Measurements from ENCODE around the gene GALNT2.
A peak's percentile ranks its signal among the peaks of the same experiment; 100 is the strongest.

The GALNT2 gene

DNA sequence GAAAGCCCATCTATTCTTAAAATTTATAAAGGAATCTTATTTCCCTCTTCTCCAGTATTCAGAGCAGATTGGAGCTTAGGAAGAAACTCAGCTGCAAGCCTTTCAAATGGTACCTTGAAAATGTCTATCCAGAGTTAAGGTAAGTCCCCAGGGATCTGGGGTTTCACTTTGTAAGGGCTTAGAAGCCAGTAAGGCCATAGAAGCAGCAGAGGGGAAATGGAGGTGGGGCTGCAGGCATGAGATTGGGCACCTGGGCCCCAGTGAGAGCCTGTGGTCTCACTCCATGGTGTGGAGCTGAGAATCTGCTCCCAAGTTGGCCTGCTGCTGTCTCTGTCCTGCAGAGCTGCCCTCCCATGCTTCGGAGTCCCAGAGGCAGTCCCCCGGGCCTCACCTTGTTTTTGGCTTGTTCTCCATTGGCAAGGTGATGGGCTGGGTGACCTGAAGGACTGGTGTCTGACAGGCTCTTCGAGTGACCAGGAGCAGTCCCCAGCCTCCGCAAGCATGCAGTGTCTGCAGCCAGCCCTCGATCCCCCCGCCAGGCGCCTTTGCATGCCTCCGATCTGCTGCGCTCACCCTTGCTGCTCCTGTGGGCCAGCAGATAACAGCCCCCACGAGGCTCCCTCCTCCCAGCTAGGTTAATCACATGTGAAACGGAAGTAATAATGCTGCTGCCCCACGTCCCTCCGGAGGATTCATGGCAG, 196.0 kb downstream of the GALNT2 start:
- Histone ChIP-seq H3K4me3 (ENCODE audit: low read depth in 1 of 2, low read length in 2 of 2) (no peak overlapping the region), H3K4me1 (ENCODE audit: control insufficient read depth in 1 of 2, insufficient read depth in 2 of 2, low read length in 2 of 2) (no peaks in the 10 kb centered on the region), H3K36me3 (ENCODE audit: control insufficient read depth in 1 of 2, insufficient read depth in 2 of 2, low read length in 2 of 2) (peaks cover 37 to 62% of the 10 kb centered on the region in 2 donors), H3K27me3 (ENCODE audit: low read depth, low read length) (no peaks in the 10 kb centered on the region), H3K27ac (ENCODE audit: low read length) (no peak overlapping the region), H3K9me3 (ENCODE audit: control insufficient read depth in 1 of 2, low read length in 2 of 2) (no peaks in the 10 kb centered on the region)

GRCh38 chr1:230263568-230264195, 196.6 kb downstream of the GALNT2 start:
- Histone ChIP-seq H3K36me3 (ENCODE audit: control insufficient read depth in 1 of 2, insufficient read depth in 2 of 2, low read length in 2 of 2) (peaks cover 36 to 61% of the 10 kb centered on the region in 2 donors), H3K4me1 (ENCODE audit: control insufficient read depth in 1 of 2, insufficient read depth in 2 of 2, low read length in 2 of 2) (peaks cover 0 to 5% of the 10 kb centered on the region in 2 donors), H3K27ac (ENCODE audit: low read length) (no peak overlapping the region), H3K4me3 (ENCODE audit: low read depth in 1 of 2, low read length in 2 of 2) (no peak overlapping the region), H3K27me3 (ENCODE audit: low read depth, low read length) (no peaks in the 10 kb centered on the region), H3K9me3 (ENCODE audit: control insufficient read depth in 1 of 2, low read length in 2 of 2) (no peaks in the 10 kb centered on the region)

GRCh38 chr1:230264342-230264741, 197.3 kb downstream of the GALNT2 start:
- no peak overlapping the region for H3K27ac ChIP-seq (ENCODE audit: low read length)
- peaks cover 30 to 60% of the 10 kb centered on the region in 2 donors for H3K36me3 ChIP-seq (ENCODE audit: control insufficient read depth in 1 of 2, insufficient read depth in 2 of 2, low read length in 2 of 2)

GRCh38 chr1:230265200-230266115, 198.4 kb downstream of the GALNT2 start:
- Histone ChIP-seq H3K9me3 (ENCODE audit: control insufficient read depth in 1 of 2, low read length in 2 of 2) (no peaks in the 10 kb centered on the region), H3K36me3 (ENCODE audit: control insufficient read depth in 1 of 2, insufficient read depth in 2 of 2, low read length in 2 of 2) (peaks cover 30 to 56% of the 10 kb centered on the region in 2 donors), H3K4me3 (ENCODE audit: low read depth in 1 of 2, low read length in 2 of 2) (no peak overlapping the region), H3K27me3 (ENCODE audit: low read depth, low read length) (no peaks in the 10 kb centered on the region), H3K4me1 (ENCODE audit: control insufficient read depth in 1 of 2, insufficient read depth in 2 of 2, low read length in 2 of 2) (peaks cover 4 to 11% of the 10 kb centered on the region in 2 donors), H3K27ac (ENCODE audit: low read length) (no peak overlapping the region)

More at GRCh38 chr1:230264342-230264741, 197.3 kb downstream of the GALNT2 start:
- Histone ChIP-seq H3K27me3 (ENCODE audit: low read depth, low read length) (no peaks in the 10 kb centered on the region), H3K4me1 (ENCODE audit: control insufficient read depth in 1 of 2, insufficient read depth in 2 of 2, low read length in 2 of 2) (peaks cover 0 to 7% of the 10 kb centered on the region in 2 donors), H3K9me3 (ENCODE audit: control insufficient read depth in 1 of 2, low read length in 2 of 2) (no peaks in the 10 kb centered on the region), H3K4me3 (ENCODE audit: low read depth in 1 of 2, low read length in 2 of 2) (no peak overlapping the region)

GRCh38 chr1:230266456-230266855, 199.4 kb downstream of the GALNT2 start:
- H3K4me3 ChIP-seq (ENCODE audit: low read depth in 1 of 2, low read length in 2 of 2) = no peak overlapping the region
- no peaks in the 10 kb centered on the region for H3K9me3 ChIP-seq (ENCODE audit: control insufficient read depth in 1 of 2, low read length in 2 of 2)
- no peaks in the 10 kb centered on the region for H3K27me3 ChIP-seq (ENCODE audit: low read depth, low read length)
- H3K36me3 ChIP-seq (ENCODE audit: control insufficient read depth in 1 of 2, insufficient read depth in 2 of 2, low read length in 2 of 2) = peaks cover 30 to 62% of the 10 kb centered on the region in 2 donors
- H3K27ac ChIP-seq (ENCODE audit: low read length) = no peak overlapping the region
- peaks cover 8 to 18% of the 10 kb centered on the region in 2 donors for H3K4me1 ChIP-seq (ENCODE audit: control insufficient read depth in 1 of 2, insufficient read depth in 2 of 2, low read length in 2 of 2)

GRCh38 chr1:230267338-230268065, 200.5 kb downstream of the GALNT2 start:
- no peaks in the 10 kb centered on the region for H3K9me3 ChIP-seq (ENCODE audit: control insufficient read depth in 1 of 2, low read length in 2 of 2)
- H3K4me3 ChIP-seq (ENCODE audit: low read depth in 1 of 2, low read length in 2 of 2) = no peak overlapping the region
- H3K27me3 ChIP-seq (ENCODE audit: low read depth, low read length) = no peaks in the 10 kb centered on the region
- H3K4me1 ChIP-seq (ENCODE audit: control insufficient read depth in 1 of 2, insufficient read depth in 2 of 2, low read length in 2 of 2) = peaks cover 8 to 18% of the 10 kb centered on the region in 2 donors
- H3K27ac ChIP-seq (ENCODE audit: low read length) = no peak overlapping the region
- peaks cover 30 to 60% of the 10 kb centered on the region in 2 donors for H3K36me3 ChIP-seq (ENCODE audit: control insufficient read depth in 1 of 2, insufficient read depth in 2 of 2, low read length in 2 of 2)

DNA sequence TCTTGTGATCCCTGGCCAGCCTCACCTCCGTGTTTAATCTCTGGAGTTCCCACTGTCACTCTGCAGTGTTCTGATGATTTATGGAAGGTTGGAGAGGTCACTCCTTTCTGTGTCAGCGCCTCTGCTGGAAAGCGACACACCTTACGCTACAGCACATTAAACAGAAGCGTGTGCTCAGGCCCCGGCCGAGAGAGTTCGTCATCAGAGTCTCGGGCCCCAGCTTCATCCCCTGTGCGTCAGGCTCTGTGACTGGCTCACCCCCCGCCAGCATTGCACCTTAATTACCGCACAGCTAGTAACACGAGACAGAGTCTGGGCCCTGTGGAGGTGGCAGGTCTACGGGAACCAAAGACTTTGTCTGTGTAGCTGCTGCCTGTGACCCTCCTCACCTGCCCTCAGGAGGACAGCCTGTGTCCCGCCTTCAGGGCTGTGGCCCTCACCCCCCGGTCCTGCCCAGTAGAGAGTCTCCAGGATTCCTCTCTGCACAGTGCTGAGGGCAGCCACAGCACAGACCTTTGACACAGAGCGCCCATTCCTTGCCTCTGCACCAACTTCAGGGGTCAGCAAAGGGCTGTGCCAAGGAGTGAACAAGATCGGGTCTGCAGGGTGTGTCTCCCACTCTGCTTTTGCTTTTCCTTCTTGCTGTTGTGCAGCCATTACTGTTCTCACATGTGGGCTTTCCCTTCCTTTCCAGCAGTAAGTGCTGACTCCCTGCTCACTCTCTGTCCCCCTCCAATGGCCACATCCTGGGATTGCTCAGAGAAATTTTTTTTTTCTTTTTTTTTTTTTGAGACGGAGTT, 201.5 kb downstream of the GALNT2 start:
- Histone ChIP-seq H3K36me3 (ENCODE audit: control insufficient read depth in 1 of 2, insufficient read depth in 2 of 2, low read length in 2 of 2) (peaks cover 21 to 50% of the 10 kb centered on the region in 2 donors), H3K9me3 (ENCODE audit: control insufficient read depth in 1 of 2, low read length in 2 of 2) (no peaks in the 10 kb centered on the region), H3K4me1 (ENCODE audit: control insufficient read depth in 1 of 2, insufficient read depth in 2 of 2, low read length in 2 of 2) (peaks cover 8 to 18% of the 10 kb centered on the region in 2 donors), H3K27me3 (ENCODE audit: low read depth, low read length) (no peaks in the 10 kb centered on the region), H3K4me3 (ENCODE audit: low read depth in 1 of 2, low read length in 2 of 2) (no peak overlapping the region), H3K27ac (ENCODE audit: low read length) (no peak overlapping the region)

- Histone ChIP-seq H3K36me3 (ENCODE audit: control insufficient read depth in 1 of 2, insufficient read depth in 2 of 2, low read length in 2 of 2) (peaks cover 9 to 42% of the 10 kb centered on the region in 2 donors), H3K4me3 (ENCODE audit: low read depth in 1 of 2, low read length in 2 of 2) (no peak overlapping the region)
Observed at GRCh38 chr1:230270185-230270558, 203.1 kb downstream of the GALNT2 start.

DNA sequence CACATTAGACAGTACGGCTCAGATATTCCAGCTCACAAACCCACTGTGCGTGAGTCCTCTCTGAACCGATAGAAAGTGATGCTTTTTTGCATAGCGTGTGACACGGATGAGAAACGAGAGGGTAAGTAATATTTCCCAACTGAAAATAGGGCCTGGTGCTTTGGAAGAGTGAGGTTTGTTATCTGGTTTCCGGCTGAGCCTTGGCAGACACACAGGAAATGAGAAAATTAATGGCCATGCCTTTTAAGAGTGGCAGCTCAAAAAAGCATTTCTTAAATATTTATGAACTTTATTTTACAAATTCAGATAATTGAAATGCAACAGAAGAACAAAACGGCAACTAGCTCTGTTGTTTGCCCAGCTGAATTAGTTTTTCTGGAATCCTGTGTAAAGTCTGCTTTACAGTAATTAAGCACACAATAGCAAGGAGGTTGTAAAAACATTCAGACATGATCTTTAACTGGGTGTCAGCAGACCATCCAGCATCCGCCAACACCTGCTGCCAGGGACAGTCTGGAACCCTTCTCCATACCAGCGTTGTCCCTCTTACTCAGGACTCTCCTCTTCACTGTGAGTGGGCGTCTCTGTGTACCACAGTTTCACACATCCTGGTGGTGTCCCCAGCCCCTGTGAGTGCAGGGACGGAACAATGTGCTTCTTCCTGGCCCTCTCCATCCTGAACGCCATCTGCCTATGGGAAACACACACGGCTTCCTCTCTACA, 203.7 kb downstream of the GALNT2 start:
- Histone ChIP-seq H3K9me3 (ENCODE audit: control insufficient read depth in 1 of 2, low read length in 2 of 2) (no peaks in the 10 kb centered on the region), H3K36me3 (ENCODE audit: control insufficient read depth in 1 of 2, insufficient read depth in 2 of 2, low read length in 2 of 2) (peaks cover 4 to 37% of the 10 kb centered on the region in 2 donors), H3K27ac (ENCODE audit: low read length) (peak overlapping the region; percentile 43), H3K4me1 (ENCODE audit: control insufficient read depth in 1 of 2, insufficient read depth in 2 of 2, low read length in 2 of 2) (peaks cover 8 to 18% of the 10 kb centered on the region in 2 donors), H3K27me3 (ENCODE audit: low read depth, low read length) (no peaks in the 10 kb centered on the region), H3K4me3 (ENCODE audit: low read depth in 1 of 2, low read length in 2 of 2) (no peak overlapping the region)

More at GRCh38 chr1:230270185-230270558, 203.1 kb downstream of the GALNT2 start:
- peak overlapping the region; percentile 43 for H3K27ac ChIP-seq (ENCODE audit: low read length)
- no peaks in the 10 kb centered on the region for H3K9me3 ChIP-seq (ENCODE audit: control insufficient read depth in 1 of 2, low read length in 2 of 2)
- peaks cover 8 to 18% of the 10 kb centered on the region in 2 donors for H3K4me1 ChIP-seq (ENCODE audit: control insufficient read depth in 1 of 2, insufficient read depth in 2 of 2, low read length in 2 of 2)
- no peaks in the 10 kb centered on the region for H3K27me3 ChIP-seq (ENCODE audit: low read depth, low read length)

Measured in muscle layer of duodenum (tissue), 2 donors.